NOMO-1 treated with dmso at 0.1 percent for 144 hours (cell line): Measurements from ENCODE around the gene C1GALT1C1.

Experiments used
- DNase-seq: peaks from one replicate; lab custom pipeline; 2025; ENCODE audit not compliant: unreplicated experiment; lab: John Stamatoyannopoulos, UW

Gene C1GALT1C1

GRCh38 chrX:120585702-120586101, 44.2 kb downstream of the C1GALT1C1 start:
- DNase-seq = no peak
